ENCODE results near the gene PRM1. TPM values are rescaled to one million over a fixed set of nuclear protein-coding genes. Genes with fewer than 3 reads are reported as not detected.

Gene PRM1
- total and polyA plus RNA-seq, 4 donors, result not detected

GRCh38 chr16:11319529-11320146 lies 38.5 kb upstream of the PRM1 start:
- Histone ChIP-seq H3K27me3 (ENCODE audit: control insufficient read depth in 4 of 4, insufficient read depth in 4 of 4, low read length in 3 of 4) (no peaks in the 10 kb centered on the region), H3K36me3 (ENCODE audit: control insufficient read depth in 4 of 4, insufficient read depth in 3 of 4, low read depth in 1 of 4, low read length in 3 of 4) (no peaks in the 10 kb centered on the region), H3K4me3 (ENCODE audit: low read depth in 1 of 3, low read length in 3 of 3) (no peak overlapping the region), H3K27ac (ENCODE audit: low read depth in 1 of 2, low read length in 2 of 2) (no peak overlapping the region), H3K9ac (ENCODE audit: low read depth in 1 of 2, low read length in 2 of 2) (no peak overlapping the region), H3K4me1 (ENCODE audit: control insufficient read depth in 4 of 4, insufficient read depth in 4 of 4, low read length in 3 of 4) (no peaks in the 10 kb centered on the region), H3K9me3 (ENCODE audit: control insufficient read depth in 4 of 4, low read length in 3 of 4) (no peaks in the 10 kb centered on the region)
- DNase-seq (ENCODE audit: low spot score), result no peak
- TF ChIP-seq ZBTB33 (IDR thresholded peaks at IDR 0.05), result no peak
- no peak for TF ChIP-seq SP1 (IDR thresholded peaks at IDR 0.05)
- no peak for TF ChIP-seq HNF4G (IDR thresholded peaks at IDR 0.05)
- TF ChIP-seq RXRA (IDR thresholded peaks at IDR 0.05), result no peak
- no peak for TF ChIP-seq YY1 (IDR thresholded peaks at IDR 0.05)
- TF ChIP-seq TAF1 (conservative IDR thresholded peaks at IDR 0.05), result no peak
- no peak for TF ChIP-seq RAD21 (IDR thresholded peaks at IDR 0.05)
- TF ChIP-seq JUND (IDR thresholded peaks at IDR 0.05), result no peak
- TF ChIP-seq, protein P1, sequence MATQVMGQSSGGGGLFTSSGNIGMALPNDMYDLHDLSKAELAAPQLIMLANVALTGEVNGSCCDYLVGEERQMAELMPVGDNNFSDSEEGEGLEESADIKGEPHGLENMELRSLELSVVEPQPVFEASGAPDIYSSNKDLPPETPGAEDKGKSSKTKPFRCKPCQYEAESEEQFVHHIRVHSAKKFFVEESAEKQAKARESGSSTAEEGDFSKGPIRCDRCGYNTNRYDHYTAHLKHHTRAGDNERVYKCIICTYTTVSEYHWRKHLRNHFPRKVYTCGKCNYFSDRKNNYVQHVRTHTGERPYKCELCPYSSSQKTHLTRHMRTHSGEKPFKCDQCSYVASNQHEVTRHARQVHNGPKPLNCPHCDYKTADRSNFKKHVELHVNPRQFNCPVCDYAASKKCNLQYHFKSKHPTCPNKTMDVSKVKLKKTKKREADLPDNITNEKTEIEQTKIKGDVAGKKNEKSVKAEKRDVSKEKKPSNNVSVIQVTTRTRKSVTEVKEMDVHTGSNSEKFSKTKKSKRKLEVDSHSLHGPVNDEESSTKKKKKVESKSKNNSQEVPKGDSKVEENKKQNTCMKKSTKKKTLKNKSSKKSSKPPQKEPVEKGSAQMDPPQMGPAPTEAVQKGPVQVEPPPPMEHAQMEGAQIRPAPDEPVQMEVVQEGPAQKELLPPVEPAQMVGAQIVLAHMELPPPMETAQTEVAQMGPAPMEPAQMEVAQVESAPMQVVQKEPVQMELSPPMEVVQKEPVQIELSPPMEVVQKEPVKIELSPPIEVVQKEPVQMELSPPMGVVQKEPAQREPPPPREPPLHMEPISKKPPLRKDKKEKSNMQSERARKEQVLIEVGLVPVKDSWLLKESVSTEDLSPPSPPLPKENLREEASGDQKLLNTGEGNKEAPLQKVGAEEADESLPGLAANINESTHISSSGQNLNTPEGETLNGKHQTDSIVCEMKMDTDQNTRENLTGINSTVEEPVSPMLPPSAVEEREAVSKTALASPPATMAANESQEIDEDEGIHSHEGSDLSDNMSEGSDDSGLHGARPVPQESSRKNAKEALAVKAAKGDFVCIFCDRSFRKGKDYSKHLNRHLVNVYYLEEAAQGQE (IDR thresholded peaks at IDR 0.05), result no peak
- no peak for TF ChIP-seq NR2F2 (IDR thresholded peaks at IDR 0.05)
- no peak for TF ChIP-seq ATF3 (IDR thresholded peaks at IDR 0.05)
- TF ChIP-seq CTCF (IDR thresholded peaks at IDR 0.05; ENCODE audit: low read depth, low read length, missing input control), result no peak
- no peak for TF ChIP-seq GABPA (IDR thresholded peaks at IDR 0.05 in 1 of 2, conservative IDR thresholded peaks at IDR 0.05 in 1 of 2)
- TF ChIP-seq, protein P2, sequence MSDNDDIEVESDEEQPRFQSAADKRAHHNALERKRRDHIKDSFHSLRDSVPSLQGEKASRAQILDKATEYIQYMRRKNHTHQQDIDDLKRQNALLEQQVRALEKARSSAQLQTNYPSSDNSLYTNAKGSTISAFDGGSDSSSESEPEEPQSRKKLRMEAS (IDR thresholded peaks at IDR 0.05), result no peak
- TF ChIP-seq FOXA2 (IDR thresholded peaks at IDR 0.05), result no peak
- TF ChIP-seq HNF4A (conservative IDR thresholded peaks at IDR 0.05), result no peak
- WGBS, result 60% methylated on average over 8 of the region's 8 CpGs
